HG03045 (cell line): Measurements from ENCODE around the gene TMEM181.
"Not testable (repeated sequence)": the region's sequence is repeated elsewhere in the genome, so short reads cannot be mapped to it uniquely, and the experiment has no call there.

Source experiments
- ATAC-seq: cut with Tn5 transposase; IDR thresholded peaks from one replicate; pipeline ENCODE4 v1.9.1; 2021; ENCODE audit warnings: mild to moderate bottlenecking, moderate library complexity; ENCODE audit not compliant: unreplicated experiment

TMEM181 gene

GRCh38 chr6:158559895-158560835 lies at the start of gene TMEM181:
Gene TMEM181 (plus strand): TSS chr6:158560091. CDS start chr6:158560225, 134 bp downstream.
- peak; percentile 88 for ATAC-seq

GRCh38 chr6:158512809-158513208 lies 47.1 kb upstream of the TMEM181 start:
- no peak for ATAC-seq

GRCh38 chr6:158514176-158514575 lies 45.7 kb upstream of the TMEM181 start:
- ATAC-seq: no peak

GRCh38 chr6:158514991-158515390 lies 44.9 kb upstream of the TMEM181 start:
- ATAC-seq: no peak

GRCh38 chr6:158516098-158516497 lies 43.8 kb upstream of the TMEM181 start:
- ATAC-seq: no peak

- no peak for ATAC-seq
Observed at GRCh38 chr6:158517038-158517437, 42.9 kb upstream of the TMEM181 start.

- no peak for ATAC-seq
Observed at GRCh38 chr6:158517581-158517980, 42.3 kb upstream of the TMEM181 start.

GRCh38 chr6:158518191-158519127 lies 41.4 kb upstream of the TMEM181 start:
- ATAC-seq: peak; percentile 75

- ATAC-seq: no peak
Observed at GRCh38 chr6:158519300-158519699, 40.6 kb upstream of the TMEM181 start.

GRCh38 chr6:158519761-158520160 lies 40.1 kb upstream of the TMEM181 start:
- ATAC-seq: no peak

- not testable (repeated sequence) for ATAC-seq
Observed at GRCh38 chr6:158520975-158521374, 38.9 kb upstream of the TMEM181 start.

GRCh38 chr6:158521759-158522158 lies 38.1 kb upstream of the TMEM181 start:
- no peak for ATAC-seq

- ATAC-seq: no peak
Observed at GRCh38 chr6:158522616-158523015, 37.3 kb upstream of the TMEM181 start.

GRCh38 chr6:158524311-158524710 lies 35.6 kb upstream of the TMEM181 start:
- ATAC-seq: no peak

GRCh38 chr6:158527858-158528257 lies 32.0 kb upstream of the TMEM181 start:
- ATAC-seq: not testable (repeated sequence)

GRCh38 chr6:158528826-158529225 lies 31.1 kb upstream of the TMEM181 start:
- ATAC-seq: no peak

GRCh38 chr6:158529629-158530028 lies 30.3 kb upstream of the TMEM181 start:
- no peak for ATAC-seq

- no peak for ATAC-seq
Observed at GRCh38 chr6:158531566-158531965, 28.3 kb upstream of the TMEM181 start.

- ATAC-seq: no peak
Observed at GRCh38 chr6:158531970-158532369, 27.9 kb upstream of the TMEM181 start.

- no peak for ATAC-seq
Observed at GRCh38 chr6:158536084-158536890, 23.6 kb upstream of the TMEM181 start.
